ENCODE results near the gene CEMIP2.

CEMIP2 gene

DNA sequence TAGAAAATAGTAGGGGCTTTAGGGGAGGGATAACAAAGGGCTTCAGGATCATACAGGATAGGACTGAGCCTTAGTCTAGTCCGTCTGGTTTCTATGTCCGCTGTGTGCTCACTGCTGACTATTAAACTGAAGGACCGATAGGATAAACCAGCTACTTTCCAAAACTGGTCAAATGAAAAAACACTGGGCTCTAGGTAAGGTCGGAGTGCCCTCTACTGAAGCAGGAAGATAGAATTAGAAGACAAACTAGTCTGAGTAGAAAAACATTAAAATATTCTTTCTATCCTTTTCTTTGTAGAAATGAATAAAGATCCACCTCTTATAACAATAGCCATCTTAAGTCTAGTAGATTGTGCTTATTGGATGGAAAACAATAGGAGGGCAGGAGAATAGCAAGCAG, 133.6 kb downstream of the CEMIP2 start:
- DNase-seq = no peak

Measured in NCI-H526 (cell line).